HG03097 (cell line): ENCODE results near the gene GLS.
"Not testable (repeated sequence)": the region's sequence is repeated elsewhere in the genome, so short reads cannot be mapped to it uniquely, and the experiment has no call there.

Experiments
- ATAC-seq: cut with Tn5 transposase; IDR thresholded peaks from one replicate; pipeline ENCODE4 v1.9.1; 2021; ENCODE audit not compliant: unreplicated experiment, low FRiP score

Gene GLS

GRCh38 chr2:190880378-190881083 lies at the start of gene GLS:
Gene GLS (plus strand): TSS chr2:190880821. CDS start chr2:190881085, 264 bp downstream.
- ATAC-seq, result peak; percentile 78

- no peak for ATAC-seq
These were observed 48.7 kb upstream of the GLS start for GRCh38 chr2:190831941-190832340.

GRCh38 chr2:190834890-190835208 lies 45.8 kb upstream of the GLS start:
- no peak for ATAC-seq

- ATAC-seq, result no peak
These were observed 45.2 kb upstream of the GLS start for GRCh38 chr2:190835303-190835930.

GRCh38 chr2:190836767-190837166 lies 43.9 kb upstream of the GLS start:
- ATAC-seq, result no peak

GRCh38 chr2:190837420-190837819 lies 43.2 kb upstream of the GLS start:
- no peak for ATAC-seq

- ATAC-seq, result no peak
These were observed 42.7 kb upstream of the GLS start for GRCh38 chr2:190837952-190838361.

GRCh38 chr2:190838492-190838910 lies 42.1 kb upstream of the GLS start:
- ATAC-seq, result no peak

GRCh38 chr2:190840569-190841172 lies 40.0 kb upstream of the GLS start:
- no peak for ATAC-seq

- ATAC-seq, result no peak
These were observed 38.7 kb upstream of the GLS start for GRCh38 chr2:190841707-190842505.

- no peak for ATAC-seq
These were observed 38.0 kb upstream of the GLS start for GRCh38 chr2:190842606-190843104.

- peak; percentile 79 for ATAC-seq
These were observed 36.5 kb upstream of the GLS start for GRCh38 chr2:190843890-190844699.

GRCh38 chr2:190844700-190845401 lies 35.8 kb upstream of the GLS start:
- ATAC-seq, result no peak

- no peak for ATAC-seq
These were observed 33.9 kb upstream of the GLS start for GRCh38 chr2:190846746-190847145.

GRCh38 chr2:190847504-190848081 lies 33.0 kb upstream of the GLS start:
- ATAC-seq, result no peak

GRCh38 chr2:190849774-190850173 lies 30.8 kb upstream of the GLS start:
- no peak for ATAC-seq

- not testable (repeated sequence) for ATAC-seq
These were observed 27.6 kb upstream of the GLS start for GRCh38 chr2:190853022-190853421.

- ATAC-seq, result no peak
These were observed 26.9 kb upstream of the GLS start for GRCh38 chr2:190853531-190854383.
